Medulla oblongata (tissue), 1 donor: ENCODE measurements around the gene CBX6.
A peak's percentile ranks its signal among the peaks of the same experiment; 100 is the strongest.

Source experiments
- DNase-seq: peaks from one replicate; pipeline ENCODE4 v3.0.0-alpha.2; 2015; ENCODE audit errors: extremely low spot score

Gene CBX6

DNA sequence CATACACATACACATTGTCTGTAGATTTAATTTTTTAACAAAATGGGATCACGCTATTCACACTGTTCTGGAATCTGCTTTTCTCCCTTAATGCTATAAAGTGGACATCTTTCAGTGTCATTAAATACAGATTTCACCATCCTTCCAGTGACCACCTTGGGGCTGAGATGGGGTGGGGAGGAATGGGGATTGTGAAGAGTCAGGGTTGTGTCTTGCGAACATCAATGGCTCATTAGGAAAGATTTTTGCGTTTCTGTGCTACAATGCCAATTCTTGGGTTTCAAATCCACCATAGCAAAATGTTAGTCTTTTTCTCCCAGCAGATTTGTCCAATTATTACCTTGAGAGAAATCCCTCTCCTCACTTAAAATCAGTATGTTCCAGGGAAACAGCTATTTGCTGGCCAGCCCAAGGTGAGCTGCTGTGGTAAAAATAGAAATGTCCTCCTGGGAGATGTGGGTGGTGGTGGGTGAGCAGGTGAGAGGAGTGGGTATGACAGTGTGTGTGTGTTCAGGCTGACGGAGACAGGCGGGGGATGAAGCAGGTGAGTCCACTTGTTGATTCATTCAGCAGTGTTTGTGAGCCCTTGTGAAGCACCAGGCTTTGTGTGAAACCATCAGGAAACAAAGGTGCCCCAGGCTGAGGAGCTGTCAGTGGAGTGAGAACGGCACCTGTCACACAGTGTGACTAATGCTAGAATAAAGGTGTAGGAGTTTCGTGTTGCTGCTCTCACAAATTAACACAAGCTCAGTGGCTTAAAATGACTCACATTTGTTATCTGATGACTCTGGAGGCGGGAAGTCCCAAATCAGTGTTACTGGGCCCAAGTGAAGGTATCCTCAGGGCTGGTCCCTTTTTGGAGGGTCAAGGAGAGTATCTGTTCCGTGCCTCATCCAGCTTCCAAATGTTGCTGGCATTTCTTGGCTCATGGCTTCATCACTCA lies 1.7 kb upstream of the CBX6 start:
- no peak for DNase-seq

DNA sequence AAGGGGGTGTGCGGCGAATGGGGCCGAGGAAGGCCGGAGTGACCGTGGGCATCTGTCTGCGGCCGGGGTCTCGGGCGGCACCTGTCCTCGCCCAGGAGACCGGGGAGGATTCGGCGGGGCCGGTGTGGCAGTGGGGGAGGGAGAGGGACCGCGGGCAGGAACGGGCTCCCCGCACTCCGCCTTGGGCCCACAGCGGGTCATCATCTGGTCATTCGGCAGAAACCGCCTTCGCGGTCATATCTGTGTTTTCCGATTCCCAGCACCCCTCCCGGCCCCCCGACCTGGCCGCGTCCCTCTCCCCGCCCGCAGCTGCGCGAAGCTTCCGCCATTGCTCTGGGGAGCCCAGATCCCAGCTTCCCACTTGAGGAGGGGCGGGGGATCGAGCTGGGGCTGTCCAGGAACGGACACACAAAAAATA lies 824 bp upstream of the CBX6 start:
- DNase-seq, result peak; percentile 65

DNA sequence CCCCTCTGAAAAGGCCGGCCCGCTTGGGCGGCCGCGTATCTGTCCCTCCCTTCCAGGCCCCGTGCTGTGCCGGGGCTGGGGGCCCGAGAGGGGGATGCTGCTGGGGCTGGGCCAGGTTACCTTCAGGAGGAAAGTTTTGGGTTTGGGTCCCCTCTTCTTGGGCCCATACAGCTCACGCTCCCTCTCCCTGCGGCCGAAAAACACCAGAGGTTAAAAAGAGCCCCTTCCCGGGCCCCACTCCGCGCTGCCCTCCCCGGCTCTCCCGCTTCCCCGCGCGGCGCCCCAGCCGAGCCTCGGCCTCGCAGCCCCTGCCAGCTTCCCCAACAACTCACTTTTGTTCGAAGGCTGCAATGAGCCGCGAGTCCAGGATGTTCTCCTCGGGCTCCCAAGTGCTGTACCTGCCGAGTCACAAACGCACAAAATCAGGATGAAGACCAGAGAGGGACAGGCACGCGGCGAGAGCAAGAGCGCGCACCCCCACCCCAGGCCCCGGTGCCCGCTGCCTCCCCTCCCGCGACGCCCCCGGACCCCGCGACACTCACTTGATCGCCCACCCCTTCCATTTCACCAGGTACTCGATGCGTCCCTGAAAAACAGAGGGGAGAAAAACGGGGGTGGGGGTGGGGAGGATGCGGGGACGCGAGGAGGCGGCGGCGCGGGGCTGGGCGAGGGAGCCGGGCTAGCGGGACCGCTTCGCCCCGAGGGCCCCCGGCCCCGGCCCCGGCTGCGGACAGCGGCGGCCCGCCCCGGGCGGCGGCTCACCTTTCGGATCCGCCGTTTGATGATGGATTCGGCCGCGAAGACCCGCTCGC lies 450 bp downstream of the CBX6 start:
- DNase-seq, result peak; percentile 28

DNA sequence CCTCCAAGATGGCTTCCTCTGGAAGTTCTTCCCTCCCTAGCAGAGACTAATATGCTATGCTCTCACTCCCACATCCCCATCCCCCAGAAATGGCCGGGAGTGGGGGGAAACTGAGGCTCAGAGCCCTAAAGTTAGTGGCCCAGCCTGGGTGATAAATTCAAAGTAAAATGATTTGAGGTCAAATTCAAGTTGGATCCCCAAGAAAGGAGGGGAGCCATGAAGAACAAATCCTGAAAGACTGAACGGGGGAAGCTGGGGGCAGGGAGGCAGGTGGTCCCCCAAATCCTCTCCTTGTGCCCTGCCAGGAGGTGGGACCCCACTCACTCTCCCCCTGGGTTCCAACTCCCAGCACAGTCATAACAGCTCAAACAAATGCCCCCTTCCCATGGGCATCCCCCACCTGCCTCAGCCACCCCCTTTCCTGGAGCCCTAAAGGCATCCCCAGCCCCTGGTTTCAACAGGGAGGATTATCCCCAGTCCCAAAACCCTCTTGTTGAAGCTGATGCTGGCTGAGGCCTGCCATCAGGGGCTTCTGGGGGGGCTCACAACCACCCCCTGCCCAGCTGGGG lies 1.1 kb downstream of the CBX6 start:
- DNase-seq, result no peak

DNA sequence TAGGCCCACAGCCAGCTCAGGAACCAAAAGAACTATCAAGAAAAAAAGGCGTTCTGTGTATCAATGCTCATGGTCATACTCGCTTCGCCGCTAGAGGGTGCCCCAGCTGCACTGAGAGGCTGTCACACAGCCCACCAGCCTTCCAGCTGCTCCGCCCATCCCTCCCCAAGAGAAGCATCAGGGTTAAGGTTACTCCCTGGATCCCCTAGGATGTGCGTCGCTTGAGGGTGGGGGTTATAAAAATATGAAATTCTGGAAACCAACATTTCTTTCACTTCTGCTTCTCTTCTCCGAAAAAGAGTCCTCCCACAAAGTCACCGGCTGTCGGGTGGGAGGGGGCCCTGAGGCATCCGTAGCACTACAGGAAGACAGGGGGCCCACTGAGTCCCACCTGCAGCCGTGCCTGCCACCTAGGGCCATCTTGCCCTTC lies 1.7 kb downstream of the CBX6 start:
- peak; percentile 86 for DNase-seq

DNA sequence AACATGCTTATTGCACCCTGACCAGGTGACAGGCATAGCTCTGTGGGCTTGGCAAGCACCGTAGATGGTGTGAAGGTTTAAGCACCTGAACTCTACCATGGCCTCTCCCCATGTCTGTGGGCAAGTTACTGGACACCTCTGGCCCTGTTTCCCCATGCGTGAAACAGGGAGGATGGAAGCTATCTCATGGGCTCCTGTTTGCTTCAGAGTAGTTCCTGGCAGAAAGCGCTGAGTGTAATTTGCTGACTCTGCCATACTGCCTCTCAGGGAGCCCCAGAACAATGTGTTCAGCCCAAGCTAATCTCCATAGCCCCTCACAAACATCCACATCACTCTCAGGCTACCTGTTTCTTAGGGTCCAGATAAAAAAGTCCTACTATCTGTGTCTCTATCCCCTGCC lies 2.4 kb downstream of the CBX6 start:
- DNase-seq, result no peak

DNA sequence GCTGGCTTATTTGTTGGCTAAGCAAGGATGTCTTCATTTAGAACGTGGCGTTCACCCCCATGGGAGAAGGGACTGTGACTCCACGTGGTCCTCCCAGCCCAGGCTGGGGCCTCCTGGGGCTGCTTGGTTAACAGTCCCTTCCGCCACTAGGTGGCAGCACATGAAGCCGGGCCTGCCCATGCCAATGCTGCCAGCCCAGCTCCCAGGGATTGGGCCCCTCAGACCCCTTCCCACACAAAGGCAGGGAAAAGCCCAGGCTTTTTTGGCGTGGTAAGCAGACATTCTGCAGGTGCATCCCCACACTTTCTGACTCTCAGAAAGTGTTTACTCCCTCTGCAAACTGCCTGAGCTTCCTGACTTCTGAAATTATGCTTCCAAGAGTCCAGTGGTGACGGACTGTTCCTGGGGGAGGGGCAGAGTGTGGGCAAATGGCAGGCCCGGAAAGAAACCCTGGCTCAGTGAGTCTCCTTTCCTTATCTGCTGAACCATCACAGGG lies 3.1 kb downstream of the CBX6 start:
- peak; percentile 79 for DNase-seq

DNA sequence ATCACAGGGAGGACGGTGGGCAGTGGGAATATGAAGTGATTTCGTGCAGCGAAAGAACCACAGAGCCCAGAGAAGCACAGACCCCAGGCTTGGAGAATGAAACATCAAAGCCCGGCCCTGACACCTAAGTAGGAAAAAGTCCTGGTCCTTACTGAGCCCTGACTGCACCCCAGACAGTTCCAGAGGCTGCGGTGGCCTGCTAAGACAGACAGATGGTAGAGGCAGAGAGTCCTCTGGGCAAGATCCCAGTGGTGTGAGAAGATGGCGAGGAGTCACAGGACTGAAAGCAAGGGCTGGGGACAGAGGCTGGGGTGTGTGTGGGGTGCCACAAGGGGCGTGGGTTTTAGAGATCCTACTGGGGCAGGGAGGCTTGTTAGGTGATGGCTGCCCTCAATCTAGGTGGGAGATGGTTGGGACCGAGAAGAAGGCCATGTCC lies 3.7 kb downstream of the CBX6 start:
- no peak for DNase-seq

DNA sequence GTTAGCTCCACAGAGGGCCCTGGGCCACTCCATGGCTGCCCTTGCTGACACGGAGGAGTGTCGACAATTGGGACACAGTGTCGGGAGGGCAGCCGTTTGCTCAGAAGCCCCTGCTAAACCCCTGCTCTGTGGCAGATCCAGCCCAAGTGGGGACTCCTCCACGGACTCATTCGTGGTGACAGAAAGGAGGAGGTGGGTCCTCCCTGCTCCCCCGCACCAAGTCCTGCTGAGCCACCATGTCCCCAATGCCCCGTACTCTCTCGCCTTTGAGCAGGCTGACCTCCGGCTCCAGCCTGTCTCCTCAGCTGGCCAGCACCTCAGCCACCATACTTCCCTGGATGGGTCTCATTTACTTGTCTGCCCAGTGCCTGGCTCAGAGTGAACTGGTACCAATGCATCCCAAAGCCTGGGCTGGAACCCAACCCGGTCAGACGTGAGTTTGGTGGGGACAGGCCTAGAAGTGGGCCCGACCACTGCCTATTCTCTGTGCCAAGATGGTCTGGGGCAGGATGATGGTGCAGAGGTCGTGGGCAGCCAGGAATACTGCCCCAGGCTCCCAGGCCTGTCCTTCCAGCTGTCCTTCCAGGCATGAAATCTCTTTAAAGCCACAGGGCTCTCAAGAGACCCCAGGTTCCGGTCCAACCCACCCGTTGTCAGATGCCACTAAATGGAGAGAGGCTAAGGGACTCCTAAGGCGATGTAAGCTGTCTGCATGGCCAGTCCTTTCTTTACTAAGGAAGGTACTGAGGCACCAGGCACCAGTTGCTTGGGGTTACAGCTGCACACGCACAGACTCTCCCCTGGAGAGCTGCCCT lies 4.3 kb downstream of the CBX6 start:
- no peak for DNase-seq

DNA sequence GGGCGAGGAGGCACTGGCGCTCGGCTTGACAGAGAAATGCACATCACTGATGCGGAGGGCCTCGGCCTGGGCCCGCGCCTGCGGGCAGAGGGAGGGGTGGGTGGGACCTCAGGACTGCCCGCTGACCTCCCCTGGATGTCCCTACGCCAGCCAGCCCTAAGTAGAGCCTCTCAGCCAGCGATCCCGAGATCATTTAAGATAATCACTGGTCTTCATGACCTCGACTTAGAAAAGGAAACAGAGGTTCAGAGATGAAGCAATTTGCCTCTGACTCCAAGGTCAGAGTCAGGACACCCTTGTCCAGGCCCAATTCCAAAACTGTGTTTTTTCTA lies 4.9 kb downstream of the CBX6 start:
- DNase-seq, result no peak

DNA sequence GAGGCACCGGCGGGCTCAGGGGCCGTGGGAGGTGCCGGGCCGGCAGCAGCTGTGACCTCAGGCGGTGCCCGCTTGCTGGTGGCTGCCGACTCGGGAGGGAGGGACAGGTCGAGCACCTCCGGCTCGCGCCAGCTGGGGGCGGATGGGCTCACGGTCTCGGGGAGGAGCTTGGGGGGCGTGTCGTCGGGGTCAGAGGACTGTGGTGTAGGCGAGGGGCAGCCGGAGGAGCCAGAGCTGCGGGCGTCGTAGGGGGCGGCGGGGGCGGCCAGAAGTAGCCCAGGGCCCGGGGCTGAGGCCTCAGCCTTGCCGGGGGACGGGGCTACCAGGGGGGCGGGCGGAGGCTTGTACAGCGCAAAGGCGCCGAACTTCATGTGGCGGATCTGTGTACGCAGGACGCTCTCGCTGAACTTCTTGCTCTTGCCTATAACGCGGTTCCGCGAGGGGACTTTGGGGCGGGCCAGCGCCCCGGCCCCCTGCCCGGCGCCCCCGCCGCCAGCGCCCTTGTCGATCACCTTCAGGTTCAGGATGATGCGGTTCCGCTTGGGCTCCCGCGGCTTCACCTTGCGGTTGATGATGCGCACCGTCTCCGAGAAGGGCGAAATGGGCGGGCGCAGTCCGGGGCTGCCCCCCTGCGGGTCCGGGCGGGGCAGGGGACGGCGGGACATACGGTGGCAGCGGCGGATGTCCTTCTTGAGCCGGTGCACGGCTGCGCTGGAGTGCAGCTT lies 5.5 kb downstream of the CBX6 start:
- no peak for DNase-seq

DNA sequence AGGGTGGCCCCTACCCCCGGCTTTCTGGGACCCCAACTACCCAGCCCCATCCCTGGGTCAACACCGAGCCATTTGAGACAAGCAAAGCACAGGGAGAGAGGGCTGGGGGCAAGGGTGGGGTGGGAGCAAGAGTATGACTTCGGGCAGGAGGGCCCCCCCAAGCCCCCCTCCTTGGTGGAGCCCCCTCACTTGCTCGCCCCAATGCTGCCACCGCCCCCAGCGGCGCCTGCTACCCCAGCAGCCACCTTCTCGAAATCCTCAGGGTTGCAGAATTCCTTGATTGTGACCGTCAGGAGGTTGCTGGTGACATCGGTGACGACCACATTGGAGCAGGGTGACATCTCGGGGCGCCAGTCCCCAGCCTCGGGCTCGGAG lies 6.0 kb downstream of the CBX6 start:
- no peak for DNase-seq

DNA sequence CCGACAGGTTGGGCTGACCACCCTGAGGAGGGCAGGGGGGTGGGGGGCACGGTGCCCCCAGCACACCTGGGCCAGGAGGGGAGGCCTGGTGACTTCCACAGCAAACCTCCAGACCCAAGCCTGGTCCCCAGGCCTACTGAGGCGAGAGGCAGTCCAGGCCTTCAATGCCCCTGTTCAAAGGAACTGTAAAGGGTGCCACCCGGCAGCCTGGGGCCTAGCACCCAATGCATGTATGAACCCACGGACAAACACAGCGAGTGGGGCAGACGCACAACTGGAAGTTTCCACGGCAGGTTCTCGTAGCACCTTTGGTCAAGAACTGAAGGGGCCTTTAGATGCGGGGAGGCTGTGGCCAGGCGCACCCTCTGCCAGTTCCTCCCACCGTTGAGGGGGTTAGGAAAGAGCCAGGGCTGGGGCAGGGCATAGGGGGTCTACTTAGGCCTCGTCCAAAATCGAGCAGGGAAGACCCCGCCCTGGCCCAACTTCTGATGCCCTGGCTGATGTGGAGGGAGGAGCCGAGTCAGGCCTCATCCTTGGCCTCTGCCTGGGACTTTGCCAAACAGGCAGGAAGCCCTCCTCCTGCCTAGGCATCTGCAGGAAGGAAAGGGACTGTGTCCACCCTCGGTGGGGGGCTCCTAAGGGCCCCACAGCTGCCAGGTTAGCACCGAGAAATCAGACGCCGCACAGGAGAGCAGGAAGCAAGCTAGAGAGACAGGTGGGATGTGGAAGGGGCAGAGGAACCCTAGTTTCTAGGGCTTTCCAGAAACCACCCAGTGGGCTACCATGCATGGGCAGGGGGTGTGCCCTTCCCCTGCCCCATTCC lies 6.6 kb downstream of the CBX6 start:
- DNase-seq, result no peak

DNA sequence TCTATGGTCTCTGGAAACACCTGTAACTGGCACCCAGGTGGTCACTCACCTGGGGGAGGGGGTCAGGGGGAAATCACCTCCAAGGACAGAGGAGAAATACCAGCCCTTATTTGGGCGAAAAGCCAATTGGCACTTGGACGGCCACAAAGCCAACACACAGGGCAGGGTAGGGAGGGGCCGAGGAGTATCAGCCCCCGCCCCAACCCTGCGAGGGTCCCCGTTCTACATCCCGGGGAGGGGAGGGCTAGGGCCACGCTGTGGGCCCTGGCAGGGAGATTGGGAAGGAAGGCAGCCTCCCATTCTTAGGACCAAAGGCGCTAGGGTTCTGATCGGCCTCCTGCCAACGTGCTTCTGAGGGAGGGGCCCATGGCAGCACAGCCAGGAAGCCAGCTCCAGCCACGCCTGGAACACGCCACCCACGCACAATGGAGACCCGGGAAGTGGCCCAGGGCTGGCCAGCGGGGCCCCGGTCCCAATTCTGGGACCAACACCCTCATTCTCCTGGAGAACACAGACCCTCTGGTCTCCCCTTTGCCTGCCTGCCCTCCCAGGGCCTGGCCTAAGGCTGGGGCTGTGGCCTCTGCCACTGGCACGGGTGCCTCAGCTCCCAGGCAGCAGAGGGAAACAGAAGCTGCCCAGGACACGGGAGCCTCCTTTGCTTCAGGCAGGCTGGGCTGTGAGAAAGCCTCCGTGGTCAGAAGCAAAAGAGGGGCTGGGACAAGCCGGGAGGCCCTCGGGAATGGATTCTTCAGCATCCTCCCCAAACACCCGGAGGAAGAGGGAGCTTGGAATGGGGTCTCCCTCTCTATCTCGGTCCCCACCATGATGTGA lies 7.4 kb downstream of the CBX6 start:
- no peak for DNase-seq

DNA sequence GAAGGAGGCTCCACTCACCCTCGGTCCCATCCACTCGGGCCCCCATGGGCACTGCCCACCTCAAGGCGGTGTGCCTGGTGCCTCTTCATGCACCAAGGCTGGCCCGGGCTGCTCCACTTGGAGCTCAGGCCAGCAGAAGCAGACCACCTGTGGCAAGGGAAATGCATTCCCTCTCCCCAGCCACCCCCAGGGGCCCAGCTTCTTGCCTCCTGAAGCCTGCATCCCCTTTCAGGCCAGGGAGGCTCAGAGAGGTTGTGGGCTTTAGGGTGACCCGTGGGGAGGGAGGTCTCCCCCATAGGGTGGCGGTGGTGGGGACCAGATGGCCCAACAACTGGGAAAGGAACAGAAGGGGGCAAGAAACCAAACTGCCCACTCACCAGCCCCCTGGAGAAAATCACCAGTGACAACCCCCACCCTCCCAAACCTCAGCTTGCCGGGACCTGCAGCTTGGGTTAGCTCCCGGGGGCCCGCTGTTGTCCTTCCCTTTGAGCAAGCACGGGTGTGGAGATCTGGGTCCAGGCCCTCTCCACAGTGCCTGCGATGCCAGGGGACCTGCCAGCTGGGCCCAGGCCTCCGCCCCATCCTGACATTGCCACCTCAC lies 8.4 kb downstream of the CBX6 start:
- no peak for DNase-seq

DNA sequence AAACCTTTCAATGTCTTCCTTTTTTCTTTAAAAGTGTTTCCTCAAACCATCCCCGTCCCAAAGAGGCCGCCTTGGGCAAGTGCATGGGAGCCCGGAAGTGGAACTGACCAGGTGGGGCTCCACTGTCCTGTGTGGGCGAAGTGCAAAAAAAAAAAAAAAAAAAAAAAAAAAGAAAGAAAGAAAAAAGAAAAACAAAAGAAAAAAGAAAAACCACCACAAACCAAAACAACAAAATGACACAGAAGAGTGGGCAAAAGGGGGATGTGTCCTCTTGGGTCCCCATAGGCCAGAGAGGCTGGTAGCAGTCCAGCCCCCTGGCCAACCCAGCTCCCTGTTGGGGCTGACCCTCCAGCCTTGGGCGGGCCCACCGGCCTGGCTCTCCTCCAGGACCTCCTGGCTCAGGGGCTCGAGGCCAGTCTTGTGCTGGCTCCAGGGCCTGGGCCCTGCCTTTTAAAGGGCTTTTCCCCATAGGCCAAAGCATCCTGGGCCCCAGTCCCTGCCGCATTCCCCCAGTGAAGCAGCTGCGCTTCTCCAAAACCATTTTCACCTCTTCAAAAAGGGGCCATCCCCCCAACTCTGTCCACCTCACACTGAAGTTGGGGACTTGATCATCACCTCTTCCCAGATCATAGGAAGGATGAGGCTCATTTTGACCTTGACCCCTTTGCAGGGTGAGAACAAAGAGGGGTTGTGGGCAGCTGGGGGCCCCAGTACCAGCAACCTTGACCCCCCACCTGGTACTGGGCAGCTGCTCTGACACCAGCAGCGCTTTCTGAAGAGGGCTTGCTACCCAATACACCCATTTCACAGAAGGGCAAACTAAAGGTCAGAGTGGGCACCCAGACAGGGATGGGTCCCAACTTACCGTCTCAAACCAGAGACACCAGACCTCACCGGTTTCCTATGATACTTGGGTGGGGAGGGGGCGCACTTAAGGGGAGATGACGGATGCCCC lies 9.4 kb downstream of the CBX6 start:
- peak; percentile 58 for DNase-seq

DNA sequence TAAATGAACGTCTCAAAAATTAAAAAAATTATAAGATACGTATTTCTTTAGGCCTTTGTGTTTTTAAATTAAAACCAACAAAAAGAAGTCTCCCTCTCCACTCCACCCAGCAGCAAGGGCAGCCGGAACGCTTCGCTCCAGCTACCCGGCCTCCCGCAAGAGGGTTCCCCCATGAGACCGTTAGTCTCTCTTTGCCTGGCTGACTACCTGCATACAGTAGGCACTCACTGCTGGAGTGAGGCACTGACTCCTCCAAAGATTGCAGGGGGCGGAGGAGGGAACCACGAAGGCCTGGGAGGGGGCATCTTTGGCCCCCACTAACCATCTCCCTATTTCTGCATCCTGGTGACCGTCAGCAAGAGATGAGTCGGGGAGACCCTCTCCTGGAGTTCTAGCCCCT lies 10.1 kb downstream of the CBX6 start:
- no peak for DNase-seq
